H1 (cell line): ENCODE results near the gene MED31. TPM values are rescaled to one million over a fixed set of nuclear protein-coding genes. Genes with fewer than 3 reads are reported as not detected.

Experiments
- CTCF ChIA-PET: fragments of 300-600 bp; sonication (Branson Sonifier 250); formaldehyde crosslinking; loops from one replicate; lab custom pipeline; 2021; ENCODE audit not compliant: partially characterized antibody; lab: Charles Lee
- POLR2A ChIA-PET: fragments of 300-600 bp; sonication (Branson Sonifier 250); formaldehyde crosslinking; loops from one replicate; lab custom pipeline; 2021; ENCODE audit warnings: inconsistent platforms; ENCODE audit not compliant: partially characterized antibody; lab: Charles Lee
- DNase-seq, 2 experiments: peaks; one replicate each; pipeline versions ENCODE4 v3.0.0 to v3.0.0-alpha.2; 2010 to 2022; ENCODE audit warnings: low spot score in 2 of 2, low read depth in 1 of 2, mixed read lengths in 1 of 2
- FAIRE-seq: peaks from 2 replicates; lab custom pipeline; 2011; peaks lifted over from hg19 to GRCh38; lab: Jason Lieb, UNC
- H2AFZ ChIP-seq: 2 replicates; pipeline ENCODE4 v1.8.1; 2012; ENCODE audit warnings: low read length, inconsistent platforms
- H2AK5ac ChIP-seq: 2 replicates; pipeline ENCODE4 v1.6.1; 2013; ENCODE audit warnings: low read depth, low read length
- H2BK120ac ChIP-seq: replicated peaks from 2 replicates; pipeline ENCODE3; 2013; ENCODE audit warnings: low read depth, low read length, inconsistent platforms
- H2BK12ac ChIP-seq: 2 replicates; pipeline ENCODE4 v1.6.1; 2013; ENCODE audit warnings: low read depth, low read length
- H2BK15ac ChIP-seq: 2 replicates; pipeline ENCODE4 v1.6.1; 2013; ENCODE audit warnings: low read length
- H2BK20ac ChIP-seq: 2 replicates; pipeline ENCODE4 v1.6.1; 2013; ENCODE audit warnings: low read length
- H2BK5ac ChIP-seq: 2 replicates; pipeline ENCODE4 v1.6.1; 2013; ENCODE audit warnings: low read depth, low read length
- H3K14ac ChIP-seq: 2 replicates; pipeline ENCODE4 v1.6.1; 2013; ENCODE audit warnings: inconsistent platforms; ENCODE audit not compliant: insufficient read length
- H3K18ac ChIP-seq: 2 replicates; pipeline ENCODE4 v1.6.1; 2013; ENCODE audit warnings: low read length; ENCODE audit errors: extremely low read depth
- H3K23ac ChIP-seq: 2 replicates; pipeline ENCODE4 v1.6.1; 2013; ENCODE audit warnings: inconsistent platforms; ENCODE audit not compliant: insufficient read length
- H3K23me2 ChIP-seq: 2 replicates; pipeline ENCODE4 v1.6.1; 2013; ENCODE audit warnings: low read depth, low read length
- H3K27ac ChIP-seq: 2 replicates; pipeline ENCODE4 v1.6.1; 2011; ENCODE audit warnings: low read depth, low read length, inconsistent platforms
- H3K27me3 ChIP-seq, 4 experiments: replicated peaks in 1 of 4; 1 replicate in 1 of 4; 2 replicates in 3 of 4; pipeline versions ENCODE4 v1.6.1 to v1.8.1; 2011 to 2013; ENCODE audit warnings: low read length in 3 of 4, mild to moderate bottlenecking in 3 of 4, inconsistent platforms in 2 of 4, mixed read lengths in 2 of 4, moderate library complexity in 1 of 4; ENCODE audit not compliant: control insufficient read depth in 3 of 4, insufficient read depth in 3 of 4; ENCODE audit errors: extremely low read depth in 1 of 4
- H3K36me3 ChIP-seq, 4 experiments: 2 replicates each; pipeline versions ENCODE4 v1.6.1 to v1.8.1; 2011 to 2013; ENCODE audit warnings: mild to moderate bottlenecking in 4 of 4, low read length in 3 of 4, moderate library complexity in 2 of 4, control low read depth in 1 of 4, inconsistent platforms in 1 of 4; ENCODE audit not compliant: insufficient read depth in 4 of 4, control insufficient read depth in 2 of 4
- H3K4ac ChIP-seq: replicated peaks from 2 replicates; pipeline ENCODE3; 2013; ENCODE audit warnings: low read length, low read depth, mixed read lengths, inconsistent platforms; ENCODE audit not compliant: insufficient read length
- H3K4me1 ChIP-seq, 4 experiments: replicated peaks in 1 of 4; 1 replicate in 1 of 4; 2 replicates in 3 of 4; pipeline versions ENCODE4 v1.6.1 to v1.8.1; 2011 to 2013; ENCODE audit warnings: low read length in 3 of 4, inconsistent platforms in 2 of 4, mixed read lengths in 1 of 4; ENCODE audit not compliant: insufficient read depth in 4 of 4, control insufficient read depth in 3 of 4
- H3K4me2 ChIP-seq, 2 experiments: 2 replicates each; pipeline versions ENCODE4 v1.6.1 to v1.8.1; 2011 to 2013; ENCODE audit warnings: low read depth in 2 of 2, low read length in 2 of 2, control low read depth in 1 of 2, inconsistent platforms in 1 of 2, mild to moderate bottlenecking in 1 of 2; ENCODE audit not compliant: insufficient read depth in 1 of 2
- H3K4me3 ChIP-seq, 4 experiments: fragments of 200-600, 300-600 bp in 1 of 4; sonication (generic), shearing (Covaris generic), sonication (Bioruptor Twin) in 1 of 4; 2 replicates each; pipeline versions ENCODE4 v1.5.1 to v1.8.1; 2011 to 2016; ENCODE audit warnings: low read length in 4 of 4, low read depth in 3 of 4, control low read depth in 2 of 4, inconsistent platforms in 2 of 4, mild to moderate bottlenecking in 2 of 4, mixed read lengths in 1 of 4, moderate library complexity in 1 of 4; ENCODE audit not compliant: insufficient read depth in 2 of 4; ENCODE audit errors: extremely low read depth in 1 of 4
- H3K56ac ChIP-seq: replicated peaks from 2 replicates; pipeline ENCODE3; 2013; ENCODE audit warnings: low read depth, mild to moderate bottlenecking, mixed read lengths, low read length, inconsistent platforms; ENCODE audit not compliant: insufficient read length
- H3K79me1 ChIP-seq: 2 replicates; pipeline ENCODE4 v1.6.1; 2013; ENCODE audit warnings: low read depth, low read length, control low read depth
- H3K79me2 ChIP-seq, 2 experiments: 2 replicates each; pipeline versions ENCODE4 v1.6.1 to v1.8.1; 2012 to 2013; ENCODE audit warnings: low read length in 2 of 2, mild to moderate bottlenecking in 2 of 2, inconsistent platforms in 1 of 2; ENCODE audit not compliant: insufficient read depth in 2 of 2, control insufficient read depth in 1 of 2
- H3K9ac ChIP-seq, 4 experiments: replicated peaks in 1 of 4; 1 replicate in 1 of 4; 2 replicates in 3 of 4; pipeline versions ENCODE4 v1.6.1 to v1.8.1; 2011 to 2013; ENCODE audit warnings: low read depth in 3 of 4, low read length in 3 of 4, control low read depth in 2 of 4, mild to moderate bottlenecking in 2 of 4, moderate library complexity in 2 of 4, inconsistent platforms in 1 of 4; ENCODE audit errors: extremely low read depth in 1 of 4
- H3K9me3 ChIP-seq, 2 experiments: 2 replicates each; pipeline versions ENCODE4 v1.6.1 to v1.8.1; 2012 to 2013; ENCODE audit warnings: mild to moderate bottlenecking in 2 of 2, moderate library complexity in 2 of 2, control low read depth in 1 of 2, inconsistent platforms in 1 of 2, low read depth in 1 of 2, low read length in 1 of 2, mixed read lengths in 1 of 2; ENCODE audit not compliant: insufficient read depth in 2 of 2
- H4K20me1 ChIP-seq, 2 experiments: replicated peaks in 1 of 2; 2 replicates each; pipeline versions ENCODE3 to v1.8.1; 2011 to 2013; ENCODE audit warnings: inconsistent platforms in 2 of 2, low read length in 2 of 2, mild to moderate bottlenecking in 1 of 2; ENCODE audit not compliant: insufficient read depth in 2 of 2, control insufficient read depth in 1 of 2
- H4K5ac ChIP-seq: 2 replicates; pipeline ENCODE4 v1.6.1; 2013; ENCODE audit warnings: low read length, low read depth, mixed read lengths, inconsistent platforms; ENCODE audit not compliant: insufficient read length
- H4K8ac ChIP-seq: 2 replicates; pipeline ENCODE4 v1.8.0; 2013; ENCODE audit warnings: mild to moderate bottlenecking, moderate library complexity, low read length, inconsistent platforms; ENCODE audit not compliant: insufficient read depth; ENCODE audit errors: extremely low read depth
- H4K91ac ChIP-seq: replicated peaks from 2 replicates; pipeline ENCODE3; 2013; ENCODE audit warnings: low read length, mixed read lengths, inconsistent platforms; ENCODE audit not compliant: insufficient read length
- CREB1 ChIP-seq: IDR thresholded peaks from 2 replicates; pipeline ENCODE4 v1.6.1; 2012; ENCODE audit warnings: inconsistent platforms
- HDAC2 ChIP-seq, 2 experiments: fragments of 300-600 bp in 1 of 2; sonication (generic) in 1 of 2; IDR thresholded peaks; 2 replicates each; pipeline ENCODE4 v1.6.1; 2011 to 2012; ENCODE audit warnings: low read depth in 2 of 2, low read length in 2 of 2, mild to moderate bottlenecking in 2 of 2, moderate library complexity in 2 of 2, borderline replicate concordance in 1 of 2, inconsistent platforms in 1 of 2
- TCF12 ChIP-seq: IDR thresholded peaks from 2 replicates; pipeline ENCODE4 v1.6.1; 2011; ENCODE audit warnings: low read depth, mild to moderate bottlenecking, low read length
- WGBS, 2 experiments: shearing (Covaris generic) in 1 of 2; methylation state at CpG; one replicate each; pipeline versions ENCODE4 v1.1.6 to v1.1.7; 2013 to 2015; ENCODE audit warnings: low lambda C conversion rate in 2 of 2, mixed read lengths in 2 of 2, inconsistent platforms in 1 of 2, low coverage in 1 of 2, missing lambda C conversion rate in 1 of 2; ENCODE audit not compliant: insufficient replicate concordance in 2 of 2, insufficient coverage in 1 of 2, insufficient read length in 1 of 2; ENCODE audit errors: extremely low coverage in 1 of 2, missing lambda C conversion rate in 1 of 2; 5-methylcytosine and 5-hydroxymethylcytosine counted together
- polyA plus RNA-seq, 7 experiments: library from polyadenylated mRNA; depleted of rRNA in 3 of 7; stranded (reverse) in 5 of 7; unstranded in 2 of 7; fragments of >200 nt in 5 of 7; fragments of 200-250 nt in 2 of 7; gene quantifications; 1 replicate in 5 of 7; 2 replicates in 1 of 7; 4 replicates in 1 of 7; pipeline versions ENCODE4 v1.2.1 to v1.2.3, GENCODE V29; 2011 to 2013; ENCODE audit warnings: missing spikeins in 2 of 7, mixed read lengths in 2 of 7
- total RNA-seq: library from RNA; stranded (reverse); fragmentation: NEBNext Ultra II Directional; extraction: Animal tissue kit (Norgen Biotek cat#: 25700); gene quantifications from 2 replicates; pipeline ENCODE4 v1.2.1, GENCODE V29; 2021

The MED31 gene
- total and polyA plus RNA-seq, 2 of the 8 experiments (the other 6 are each of a cell fraction or from before 2014, with no cell fraction given), result 4.6 to 12.3 TPM

DNA sequence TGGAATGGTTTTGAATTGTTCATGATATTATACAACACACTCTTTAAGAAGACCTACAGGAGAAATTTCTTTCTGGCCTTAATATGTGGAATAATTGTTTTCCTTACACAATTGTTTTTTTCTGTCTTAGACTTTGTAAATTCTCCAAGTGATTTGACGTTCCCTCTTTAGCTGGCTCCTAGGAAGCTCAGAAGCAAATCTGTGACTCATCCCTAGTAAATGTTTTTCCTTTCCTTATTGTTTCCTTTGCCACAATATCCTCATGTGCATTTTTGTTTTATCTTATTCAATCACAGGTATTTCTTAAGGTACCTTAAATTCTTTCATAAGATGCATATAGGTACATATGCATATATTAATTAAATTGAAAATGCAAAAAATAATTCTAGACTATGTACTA is 24.4 kb downstream of the MED31 start:
- H3K9me3 ChIP-seq, result no peaks in the 10 kb centered on the region
- no peak overlapping the region for H4K5ac ChIP-seq
- no peak overlapping the region for H3K18ac ChIP-seq
- H2AK5ac ChIP-seq, result no peak overlapping the region
- no peak overlapping the region for H3K4ac ChIP-seq
- no peak overlapping the region for H3K23ac ChIP-seq
- POLR2A ChIA-PET, result no interaction called here
- no peak overlapping the region for H4K91ac ChIP-seq
- peaks cover 1% of the 10 kb centered on the region in 2 experiments for H4K20me1 ChIP-seq
- H3K4me3 ChIP-seq, result no peak overlapping the region
- CTCF ChIA-PET, result interaction anchor here (0.8 kb wide), 1 partner anchor 14 kb away, joined by 3 read pairs; the partner anchor contains the start of gene TXNDC17
- no peaks in the 10 kb centered on the region for H3K27me3 ChIP-seq
- H3K79me1 ChIP-seq, result no peaks in the 10 kb centered on the region
- no peaks in the 10 kb centered on the region for H3K4me1 ChIP-seq
- 92% methylated on average over 1 of the region's 1 CpG; no CpG with 5 or more reads in 1 of the 2 experiments for WGBS, 2 experiments
- H3K36me3 ChIP-seq, result peaks cover 9 to 32% (median 23%) of the 10 kb centered on the region in 4 experiments
- no peak for DNase-seq
- H2AFZ ChIP-seq, result no peak overlapping the region
- H2BK120ac ChIP-seq, result no peak overlapping the region
- FAIRE-seq, result no peak
- H2BK15ac ChIP-seq, result no peak overlapping the region
- H3K79me2 ChIP-seq, result 0 out of 4 replicates have a peak, but pooled peaks cover 0 to 4% of the 10 kb centered on the region in 2 experiments
- H3K56ac ChIP-seq, result no peak overlapping the region
- no peak overlapping the region for H3K14ac ChIP-seq
- no peak for TF ChIP-seq TCF12
- TF ChIP-seq HDAC2 (IDR thresholded peaks at IDR 0.05; ENCODE audit: borderline replicate concordance in 1 of 2, low read depth in 2 of 2, low read length in 2 of 2), result no peak
- no peak for TF ChIP-seq CREB1
- no peak overlapping the region for H3K27ac ChIP-seq
- no peaks in the 10 kb centered on the region for H3K23me2 ChIP-seq
- no peak overlapping the region for H2BK12ac ChIP-seq
- H3K9ac ChIP-seq, result no peak overlapping the region
- no peak overlapping the region for H3K4me2 ChIP-seq
- H2BK5ac ChIP-seq, result no peak overlapping the region
- no peak overlapping the region for H4K8ac ChIP-seq
- no peak overlapping the region for H2BK20ac ChIP-seq
